GM12864 (cell line): Measurements from ENCODE around the gene DOCK3.
"Not testable (repeated sequence)": the region's sequence is repeated elsewhere in the genome, so short reads cannot be mapped to it uniquely, and the experiment has no call there.

Experiments
- DNase-seq: peaks from one replicate; pipeline ENCODE4 v3.0.0-alpha.2; 2011; ENCODE audit warnings: low read depth
- H3K4me3 ChIP-seq: 2 replicates; pipeline ENCODE4 v1.5.1; 2011; ENCODE audit warnings: mild to moderate bottlenecking, low read depth, low read length, control low read depth
- CTCF ChIP-seq: IDR thresholded peaks from 2 replicates; pipeline ENCODE4 v1.5.1; 2011; ENCODE audit warnings: low read depth, mild to moderate bottlenecking, moderate library complexity, low read length, control low read depth, inconsistent platforms; ENCODE audit errors: missing control alignments

DOCK3 gene

GRCh38 chr3:50923955-50924354 lies 249.2 kb downstream of the DOCK3 start:
- no peak for DNase-seq
- H3K4me3 ChIP-seq: no peak overlapping the region
- TF ChIP-seq CTCF: no peak

DNA sequence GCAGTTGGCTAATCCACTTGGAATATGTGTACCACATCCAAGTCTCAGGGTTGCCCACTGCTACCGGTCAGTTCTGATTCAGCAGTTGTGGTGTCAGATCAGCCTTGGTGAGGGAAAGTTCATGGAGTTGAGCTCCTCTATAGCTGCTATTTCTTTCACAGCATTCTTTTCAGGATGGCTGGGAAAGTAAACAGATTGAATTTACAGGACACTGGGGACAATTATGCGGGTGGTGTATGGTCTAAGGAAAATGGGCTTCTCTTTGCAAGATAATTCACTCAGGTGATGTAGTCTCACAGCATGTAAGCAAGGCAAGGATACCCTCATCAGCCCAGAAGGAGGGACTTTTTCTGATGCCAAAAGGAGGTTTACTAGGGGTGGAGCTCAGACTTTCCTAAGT lies 249.9 kb downstream of the DOCK3 start:
- no peak for DNase-seq
- H3K4me3 ChIP-seq: no peak overlapping the region
- TF ChIP-seq CTCF: no peak

DNA sequence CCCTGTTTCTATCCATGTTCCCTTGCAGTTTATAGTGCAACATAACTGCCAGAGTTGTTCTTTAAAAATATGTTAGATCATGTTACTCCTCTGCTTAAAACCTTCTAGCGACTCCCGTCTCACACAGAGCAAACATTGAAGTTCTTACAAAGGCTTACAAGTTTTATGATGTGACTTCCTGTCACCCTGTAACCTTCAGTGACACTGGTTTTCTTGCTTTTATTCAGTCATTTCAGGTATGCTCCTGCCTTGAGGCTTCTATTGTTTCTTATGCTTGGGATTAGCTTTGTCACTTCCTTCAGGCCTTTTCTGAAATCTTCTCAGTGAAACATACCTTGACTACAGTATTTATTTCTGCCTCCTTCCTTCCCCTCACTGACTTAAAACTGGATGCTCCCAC lies 252.1 kb downstream of the DOCK3 start:
- no peak for DNase-seq
- TF ChIP-seq CTCF: no peak
- no peak overlapping the region for H3K4me3 ChIP-seq

GRCh38 chr3:50930371-50931208 lies 255.9 kb downstream of the DOCK3 start:
- no peak overlapping the region for H3K4me3 ChIP-seq
- TF ChIP-seq CTCF: no peak
- no peak for DNase-seq

DNA sequence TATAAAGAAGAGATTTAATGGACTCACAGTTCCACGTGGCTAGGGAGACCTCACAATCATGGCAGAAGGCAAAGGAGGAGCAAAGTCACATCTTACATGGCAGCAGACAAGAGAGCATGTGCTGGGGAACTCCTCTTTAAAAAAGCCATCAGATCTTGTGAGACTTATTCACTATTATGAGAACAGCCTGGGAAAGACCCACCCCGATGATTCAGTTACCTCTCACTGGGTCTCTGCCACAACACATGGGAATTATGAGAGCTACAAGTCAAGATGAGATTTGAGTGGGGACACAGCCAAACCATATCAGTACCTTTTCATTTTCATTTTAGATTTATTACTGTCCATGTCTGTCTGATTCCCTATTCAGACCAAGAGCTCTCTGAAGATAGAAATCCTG lies 258.2 kb downstream of the DOCK3 start:
- H3K4me3 ChIP-seq, DNase-seq: not testable (repeated sequence)

- H3K4me3 ChIP-seq: no peak overlapping the region
- DNase-seq: no peak
- no peak for TF ChIP-seq CTCF
Observed at GRCh38 chr3:50936389-50936788, 261.7 kb downstream of the DOCK3 start.

DNA sequence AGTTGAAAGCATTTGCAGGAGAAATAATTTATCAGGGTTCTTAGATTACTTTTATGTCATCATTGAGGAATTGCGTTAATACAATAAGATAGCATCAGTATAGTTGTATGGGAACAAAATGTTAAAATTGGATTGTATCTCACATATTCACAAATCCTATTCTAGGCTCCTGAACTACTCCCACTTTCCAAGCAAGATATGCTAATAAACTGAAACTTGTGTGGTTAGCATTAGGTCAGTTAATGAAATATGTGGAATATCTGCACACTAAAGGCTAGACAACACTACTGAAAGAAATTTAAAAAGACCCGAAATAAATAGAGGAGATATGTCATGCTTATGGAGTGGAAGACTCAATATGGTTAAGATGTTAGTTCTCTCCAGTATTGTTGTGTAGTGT lies 272.7 kb downstream of the DOCK3 start:
- DNase-seq: no peak
- no peak overlapping the region for H3K4me3 ChIP-seq
- TF ChIP-seq CTCF: no peak
